ENCODE results near the gene AP1B1. TPM values are rescaled to one million over a fixed set of nuclear protein-coding genes. Genes with fewer than 3 reads are reported as not detected.

AP1B1 gene
- total and polyA plus RNA-seq, 2 of the 4 experiments (the other 2 are of a cell fraction), result 55.7 to 70.8 TPM

- CTCF ChIA-PET, result no interaction called here
- no peak overlapping the region for H4K91ac ChIP-seq (ENCODE audit: insufficient read depth, low read depth, low read length)
These were observed 110.4 kb downstream of the AP1B1 start for GRCh38 chr22:29277927-29278326.

More at GRCh38 chr22:29277927-29278326, 110.4 kb downstream of the AP1B1 start:
- no peaks in the 10 kb centered on the region for H3K4me1 ChIP-seq (ENCODE audit: control insufficient read depth, insufficient read depth, low read length)
- DNase-seq (no peak), ATAC-seq (ENCODE audit: low read depth) (no peak)
- no peak overlapping the region for H3K18ac ChIP-seq (ENCODE audit: low read depth, low read length)
- H4K5ac ChIP-seq (ENCODE audit: low read depth, low read length), result no peak overlapping the region
- BruUV-seq (replicated peaks), result no TSS peak
- H2BK120ac ChIP-seq (ENCODE audit: low read depth, low read length), result no peak overlapping the region
- peaks cover 89% of the 10 kb centered on the region for H4K20me1 ChIP-seq (ENCODE audit: insufficient read depth, low read length)
- H2BK20ac ChIP-seq (ENCODE audit: low read depth, low read length), result no peak overlapping the region
- no peak overlapping the region for H3K4me2 ChIP-seq (ENCODE audit: low read depth, low read length)
- H4K8ac ChIP-seq (ENCODE audit: low read depth in 2 of 2, low read length in 2 of 2), result no peak overlapping the region
- no CpG with 5 or more reads among the region's 1 CpG for WGBS, 2 experiments (ENCODE audit: extremely low coverage in 2 of 2, insufficient read length in 1 of 2)
- POLR2A ChIA-PET (ENCODE audit: unreplicated experiment), result no interaction called here
- no peak overlapping the region for H3K27ac ChIP-seq (ENCODE audit: insufficient read depth, low read length)
- no peak overlapping the region for H2BK15ac ChIP-seq (ENCODE audit: low read depth, low read length)
- H3K9me3 ChIP-seq (ENCODE audit: control insufficient read depth, insufficient read depth, low read length), result no peaks in the 10 kb centered on the region
- no peak overlapping the region for H2BK5ac ChIP-seq (ENCODE audit: low read depth, low read length, poor library complexity, severe bottlenecking)
- H3K27me3 ChIP-seq (ENCODE audit: control insufficient read depth, insufficient read depth, low read length), result no peaks in the 10 kb centered on the region
- H2AFZ ChIP-seq (replicated peaks; ENCODE audit: low read length, poor library complexity), result no peak overlapping the region
- H3K79me1 ChIP-seq (ENCODE audit: low read depth in 1 of 2, low read length in 2 of 2), result peaks cover 16 to 64% of the 10 kb centered on the region in 2 experiments
- no peak overlapping the region; the same call in 1 of the 2 replicates for H3K23ac ChIP-seq (ENCODE audit: low read depth, low read length)
- H3K4ac ChIP-seq (ENCODE audit: low read depth, low read length), result no peak overlapping the region
- no peak overlapping the region for H3K14ac ChIP-seq (replicated peaks; ENCODE audit: low read depth, low read length)
- H3K4me3 ChIP-seq (ENCODE audit: insufficient read depth, low read depth, low read length), result no peak overlapping the region
- H3K9me1 ChIP-seq (ENCODE audit: insufficient read depth, low read length), result peaks cover 8% of the 10 kb centered on the region; the same call in 1 of the 2 replicates
- H2AK5ac ChIP-seq (ENCODE audit: low read depth, low read length), result no peak overlapping the region
- no peak overlapping the region for H3K9ac ChIP-seq (ENCODE audit: low read depth, low read length)
- in situ Hi-C loops (cut with MboI; ENCODE audit: low sequenced_read_pairs), result no loop called here
- intact Hi-C loops (cut with micrococcal nuclease), result no loop called here
- dilution Hi-C loops (cut with HindIII; ENCODE audit: low sequenced_read_pairs, unreplicated experiment), result no loop called here
- no peak overlapping the region for H3K56ac ChIP-seq (ENCODE audit: extremely low read depth, insufficient read depth, low read length)
- H2AK9ac ChIP-seq (replicated peaks; ENCODE audit: low read depth, low read length, poor library complexity), result no peak overlapping the region
- H3K36me3 ChIP-seq (ENCODE audit: control insufficient read depth, insufficient read depth, low read length), result peaks cover 65% of the 10 kb centered on the region
- TF ChIP-seq USF2 (IDR thresholded peaks at IDR 0.05; ENCODE audit: low read depth, low read length), result no peak
- no peak for TF ChIP-seq CHD1 (IDR thresholded peaks at IDR 0.05; ENCODE audit: low read depth, low read length)
- TF ChIP-seq RAD21 (IDR thresholded peaks at IDR 0.05; ENCODE audit: low read length), result no peak
- no peak for TF ChIP-seq MAZ (IDR thresholded peaks at IDR 0.05; ENCODE audit: borderline replicate concordance, low read depth, low read length)
- TF ChIP-seq ELK1 (IDR thresholded peaks at IDR 0.05; ENCODE audit: borderline replicate concordance, low read depth, low read length), result no peak
- no peak for TF ChIP-seq BHLHE40 (IDR thresholded peaks at IDR 0.05; ENCODE audit: low read depth, low read length)
- TF ChIP-seq POLR2A (IDR thresholded peaks at IDR 0.05; ENCODE audit: low read depth, low read length), result no peak
- no peak for TF ChIP-seq FOS (IDR thresholded peaks at IDR 0.05; ENCODE audit: low read depth, low read length)
- TF ChIP-seq CTCF (conservative IDR thresholded peaks at IDR 0.05; ENCODE audit: low read depth, low read length), result no peak
- TF ChIP-seq CEBPB (IDR thresholded peaks at IDR 0.05; ENCODE audit: low read depth, low read length), result no peak
- no peak for TF ChIP-seq RFX5 (IDR thresholded peaks at IDR 0.05; ENCODE audit: low read depth, low read length)
- no peak for TF ChIP-seq MAFK (IDR thresholded peaks at IDR 0.05; ENCODE audit: low read depth, low read length)
- no peak for TF ChIP-seq MXI1 (IDR thresholded peaks at IDR 0.05; ENCODE audit: borderline replicate concordance, low read depth, low read length)
- no peak for TF ChIP-seq SMC3 (IDR thresholded peaks at IDR 0.05; ENCODE audit: low read depth, low read length)
- no peak for TF ChIP-seq RCOR1 (IDR thresholded peaks at IDR 0.05; ENCODE audit: insufficient replicate concordance, low read length)
- no peak for TF ChIP-seq NFE2L2 (IDR thresholded peaks at IDR 0.05; ENCODE audit: low read depth, low read length)

All from IMR-90 (cell line).